ENCODE measurements around the gene CLDN11.

Gene CLDN11

GRCh38 chr3:170432416-170432815 is 13.7 kb downstream of the CLDN11 start:
- H3F3A ChIP-seq (ENCODE audit: insufficient read depth, low read length) = no peaks in the 10 kb centered on the region
- H4K20me1 ChIP-seq (ENCODE audit: insufficient read depth, low read length) = no peaks in the 10 kb centered on the region
- no peaks in the 10 kb centered on the region for H3K4me1 ChIP-seq (ENCODE audit: insufficient read depth, low read length, severe bottlenecking)
- 0 out of 2 replicates have a peak, but pooled peaks cover 3% of the 10 kb centered on the region for H3K27me3 ChIP-seq (ENCODE audit: insufficient read depth, low read length)
- H2AFZ ChIP-seq (ENCODE audit: low read length) = no peak overlapping the region
- H3K36me3 ChIP-seq (ENCODE audit: insufficient read depth, low read length) = no peaks in the 10 kb centered on the region
- no peak overlapping the region for H3K9ac ChIP-seq (ENCODE audit: low read length)
- no peak overlapping the region for H3K4me3 ChIP-seq (ENCODE audit: low read depth, low read length, poor library complexity, severe bottlenecking)
- no peak overlapping the region for H3K27ac ChIP-seq (ENCODE audit: low read depth, low read length, poor library complexity, severe bottlenecking)
- H3K9me2 ChIP-seq (ENCODE audit: low read depth, low read length) = no peaks in the 10 kb centered on the region
- TF ChIP-seq EZH2 (IDR thresholded peaks at IDR 0.05; ENCODE audit: borderline replicate concordance, low read length) = no peak
- TF ChIP-seq CTCF (IDR thresholded peaks at IDR 0.05; ENCODE audit: low read length) = no peak
- H3K9me3 ChIP-seq (ENCODE audit: low read length) = no peaks in the 10 kb centered on the region
- H3K4me2 ChIP-seq (ENCODE audit: low read length) = no peak overlapping the region
- H3K79me2 ChIP-seq (ENCODE audit: insufficient read depth, low read length) = no peaks in the 10 kb centered on the region

- Histone ChIP-seq H3K4me2 (ENCODE audit: low read length) (no peak overlapping the region), H3K9me3 (ENCODE audit: low read length) (no peaks in the 10 kb centered on the region), H3K27ac (ENCODE audit: low read depth, low read length, poor library complexity, severe bottlenecking) (no peak overlapping the region), H3K4me3 (ENCODE audit: low read depth, low read length, poor library complexity, severe bottlenecking) (no peak overlapping the region), H4K20me1 (ENCODE audit: insufficient read depth, low read length) (no peaks in the 10 kb centered on the region), H3F3A (ENCODE audit: insufficient read depth, low read length) (no peaks in the 10 kb centered on the region), H3K9me2 (ENCODE audit: low read depth, low read length) (no peaks in the 10 kb centered on the region), H3K4me1 (ENCODE audit: insufficient read depth, low read length, severe bottlenecking) (no peaks in the 10 kb centered on the region), H3K79me2 (ENCODE audit: insufficient read depth, low read length) (no peaks in the 10 kb centered on the region), H3K27me3 (ENCODE audit: insufficient read depth, low read length) (peaks cover 10% of the 10 kb centered on the region; the same call in 1 of the 2 replicates), H2AFZ (ENCODE audit: low read length) (no peak overlapping the region), H3K9ac (ENCODE audit: low read length) (no peak overlapping the region), H3K36me3 (ENCODE audit: insufficient read depth, low read length) (no peaks in the 10 kb centered on the region)
- TF ChIP-seq EZH2 (IDR thresholded peaks at IDR 0.05; ENCODE audit: borderline replicate concordance, low read length) (no peak), CTCF (IDR thresholded peaks at IDR 0.05; ENCODE audit: low read length) (no peak)
Observed at GRCh38 chr3:170436697-170437096, 18.0 kb downstream of the CLDN11 start.

GRCh38 chr3:170437176-170437575 is 18.5 kb downstream of the CLDN11 start:
- Histone ChIP-seq H2AFZ (ENCODE audit: low read length) (no peak overlapping the region), H3K27me3 (ENCODE audit: insufficient read depth, low read length) (peaks cover 10% of the 10 kb centered on the region; the same call in 1 of the 2 replicates)

More at GRCh38 chr3:170437176-170437575, 18.5 kb downstream of the CLDN11 start:
- Histone ChIP-seq H3K36me3 (ENCODE audit: insufficient read depth, low read length) (no peaks in the 10 kb centered on the region), H3K79me2 (ENCODE audit: insufficient read depth, low read length) (no peaks in the 10 kb centered on the region), H3K4me1 (ENCODE audit: insufficient read depth, low read length, severe bottlenecking) (no peaks in the 10 kb centered on the region), H3K4me2 (ENCODE audit: low read length) (no peak overlapping the region), H3K9me2 (ENCODE audit: low read depth, low read length) (no peaks in the 10 kb centered on the region), H3K4me3 (ENCODE audit: low read depth, low read length, poor library complexity, severe bottlenecking) (no peak overlapping the region), H3K27ac (ENCODE audit: low read depth, low read length, poor library complexity, severe bottlenecking) (no peak overlapping the region), H3F3A (ENCODE audit: insufficient read depth, low read length) (no peaks in the 10 kb centered on the region), H4K20me1 (ENCODE audit: insufficient read depth, low read length) (no peaks in the 10 kb centered on the region), H3K9me3 (ENCODE audit: low read length) (no peaks in the 10 kb centered on the region), H3K9ac (ENCODE audit: low read length) (no peak overlapping the region)
- TF ChIP-seq EZH2 (IDR thresholded peaks at IDR 0.05; ENCODE audit: borderline replicate concordance, low read length) = no peak
- no peak for TF ChIP-seq CTCF (IDR thresholded peaks at IDR 0.05; ENCODE audit: low read length)

Measured in OCI-LY1 (cell line).